OCI-LY1 (cell line): Measurements from ENCODE around the gene RBM26.

Experiments used
- CTCF ChIP-seq: fragments of 200-600 bp; sonication (generic), shearing (Covaris generic); IDR thresholded peaks from 2 replicates; pipeline ENCODE4 v1.5.1; 2017; ENCODE audit warnings: mild to moderate bottlenecking, antibody characterized with exemption, low read length, moderate library complexity, mixed read lengths
- EZH2 ChIP-seq: fragments of 200-600 bp; sonication (generic), shearing (Covaris generic); IDR thresholded peaks from 2 replicates; pipeline ENCODE4 v1.8.0; 2017; ENCODE audit warnings: borderline replicate concordance, mixed run types, mild to moderate bottlenecking, antibody characterized with exemption, low read length, moderate library complexity, mixed read lengths

GRCh38 chr13:79374578-79374977 is 31.5 kb downstream of the RBM26 start:
- TF ChIP-seq CTCF: no peak
- TF ChIP-seq EZH2: no peak
